GM11168 (cell line): ENCODE measurements around the gene C20orf173.

ENCODE experiments used
- in situ Hi-C: fragments of 300-500 bp; cut with MboI; formaldehyde crosslinking; loops from one replicate; pipeline ENCODE4 v1.12.0; 2022; ENCODE audit warnings: low sequenced_read_pairs; ENCODE audit not compliant: unreplicated experiment

C20orf173 gene

GRCh38 chr20:35510951-35511735, 18.3 kb downstream of the C20orf173 start:
- in situ Hi-C loops, result no loop called here

GRCh38 chr20:35508493-35509218, 20.8 kb downstream of the C20orf173 start:
- in situ Hi-C loops, result no loop called here

GRCh38 chr20:35506872-35507638, 22.4 kb downstream of the C20orf173 start:
- in situ Hi-C loops, result no loop called here

- in situ Hi-C loops, result no loop called here
Observed at GRCh38 chr20:35506179-35506578, 23.3 kb downstream of the C20orf173 start.

- in situ Hi-C loops, result no loop called here
Observed at GRCh38 chr20:35504751-35505150, 24.7 kb downstream of the C20orf173 start.

- in situ Hi-C loops, result no loop called here
Observed at GRCh38 chr20:35503841-35504561, 25.5 kb downstream of the C20orf173 start.

- in situ Hi-C loops, result no loop called here
Observed at GRCh38 chr20:35503281-35503680, 26.2 kb downstream of the C20orf173 start.

- in situ Hi-C loops, result no loop called here
Observed at GRCh38 chr20:35502352-35502751, 27.1 kb downstream of the C20orf173 start.

GRCh38 chr20:35499271-35499670, 30.2 kb downstream of the C20orf173 start:
- in situ Hi-C loops, result no loop called here

- in situ Hi-C loops, result no loop called here
Observed at GRCh38 chr20:35497780-35498189, 31.7 kb downstream of the C20orf173 start.

- in situ Hi-C loops, result no loop called here
Observed at GRCh38 chr20:35497320-35497719, 32.1 kb downstream of the C20orf173 start.

GRCh38 chr20:35496481-35496880, 33.0 kb downstream of the C20orf173 start:
- in situ Hi-C loops, result no loop called here

GRCh38 chr20:35492352-35492751, 37.1 kb downstream of the C20orf173 start:
- in situ Hi-C loops, result no loop called here

GRCh38 chr20:35491823-35492222, 37.6 kb downstream of the C20orf173 start:
- in situ Hi-C loops, result no loop called here

- in situ Hi-C loops, result no loop called here
Observed at GRCh38 chr20:35490736-35491181, 38.7 kb downstream of the C20orf173 start.

- in situ Hi-C loops, result no loop called here
Observed at GRCh38 chr20:35489717-35490116, 39.7 kb downstream of the C20orf173 start.

GRCh38 chr20:35487479-35487878, 42.0 kb downstream of the C20orf173 start:
- in situ Hi-C loops, result no loop called here

- in situ Hi-C loops, result no loop called here
Observed at GRCh38 chr20:35479798-35480197, 49.7 kb downstream of the C20orf173 start.

- in situ Hi-C loops, result no loop called here
Observed at GRCh38 chr20:35478804-35479472, 50.5 kb downstream of the C20orf173 start.
